Right lobe of liver (tissue), 4 donors: ENCODE results near the gene WDR44.

Experiments
- CTCF ChIP-seq, 4 donors: fragments of 200-600 bp in 3 of 4; fragments of 450-650 bp in 1 of 4; IDR thresholded peaks; one replicate each; pipeline versions ENCODE4 v1.5.1 to v1.8.0; 2016 to 2022; ENCODE audit warnings: antibody characterized with exemption in 4 of 4, mild to moderate bottlenecking in 2 of 4
- POLR2A ChIP-seq: fragments of 450-650 bp; IDR thresholded peaks from one replicate; pipeline ENCODE4 v1.6.1; 2017; ENCODE audit warnings: antibody characterized with exemption, mild to moderate bottlenecking
- donor health status: DM: no; HTN: no; CAD: no.
- donor health status: DM: no; HTN: no; CAD: no.
- donor health status: DM: no; HTN: yes; CAD: no.

DNA sequence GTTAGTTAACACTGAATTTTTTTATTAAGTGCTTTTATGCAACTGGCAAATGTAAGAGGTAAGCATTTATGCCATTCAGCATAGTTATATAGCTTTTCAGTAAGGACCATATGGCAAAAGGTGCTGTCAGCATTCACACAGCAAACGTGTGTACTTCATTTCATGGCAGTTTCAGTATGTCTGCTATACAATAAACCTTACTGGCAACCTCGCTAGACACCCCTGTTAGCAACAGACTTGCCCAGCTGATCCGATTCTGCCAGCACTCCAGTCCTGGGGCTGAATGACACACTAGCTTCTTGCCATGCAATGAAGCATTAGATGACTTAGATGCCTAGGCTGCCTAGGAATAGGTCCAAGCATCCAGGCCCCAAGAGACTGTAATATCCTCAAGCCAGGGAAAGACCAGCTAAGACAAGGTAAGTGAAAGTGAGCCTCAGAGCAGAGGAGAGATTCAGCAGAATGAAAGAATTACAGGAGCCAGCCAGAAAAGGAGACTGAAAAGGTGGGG lies 102.4 kb downstream of the WDR44 start:
- TF ChIP-seq CTCF (IDR thresholded peaks at IDR 0.05) (no peak), POLR2A (no peak)
